Brain microvascular endothelial cell (primary cell): ENCODE measurements around the gene WNT7A.

ENCODE experiments used
- DNase-seq: peaks from one replicate; pipeline ENCODE4 v3.0.0-alpha.2; 2020
- H3K27ac ChIP-seq: fragments of 250-450 bp; sonication (Bioruptor Pico); 2 replicates; pipeline ENCODE4 v1.5.1; 2020; ENCODE audit warnings: mild to moderate bottlenecking, moderate library complexity
- H3K27me3 ChIP-seq: fragments of 250-450 bp; sonication (Bioruptor Pico); replicated peaks from 2 replicates; pipeline ENCODE4 v1.5.1; 2020; ENCODE audit warnings: mild to moderate bottlenecking
- H3K36me3 ChIP-seq: fragments of 250-450 bp; sonication (Bioruptor Pico); replicated peaks from 2 replicates; pipeline ENCODE4 v1.5.1; 2020; ENCODE audit warnings: mild to moderate bottlenecking
- H3K4me3 ChIP-seq: 2 replicates; pipeline ENCODE4 v1.5.1; 2011; ENCODE audit warnings: low read depth, mild to moderate bottlenecking, control low read depth, low read length, moderate library complexity
- CTCF ChIP-seq: IDR thresholded peaks from 2 replicates; pipeline ENCODE4 v1.5.1; 2011; ENCODE audit warnings: low read depth, mild to moderate bottlenecking, moderate library complexity, low read length, control low read depth, inconsistent platforms; ENCODE audit errors: missing control alignments
- in situ Hi-C: cut with HindIII; loops from 2 replicates; pipeline ENCODE4 v1.10.0; 2017; ENCODE audit warnings: low sequenced_read_pairs, low pct_ligation_motif_present

The WNT7A gene

GRCh38 chr3:13887495-13888300 is 7.8 kb upstream of the WNT7A start:
- in situ Hi-C loops, result no loop called here
- H3K27ac ChIP-seq, result no peak overlapping the region
- no peak for DNase-seq
- no peak overlapping the region for H3K4me3 ChIP-seq
- no peak for TF ChIP-seq CTCF
- H3K36me3 ChIP-seq, result no peaks in the 10 kb centered on the region
- H3K27me3 ChIP-seq, result no peaks in the 10 kb centered on the region

GRCh38 chr3:13886593-13887129 is 6.8 kb upstream of the WNT7A start:
- H3K27me3 ChIP-seq, result no peaks in the 10 kb centered on the region
- in situ Hi-C loops, result no loop called here
- no peak overlapping the region for H3K4me3 ChIP-seq
- no peak for TF ChIP-seq CTCF
- no peak overlapping the region for H3K27ac ChIP-seq
- DNase-seq, result no peak
- no peaks in the 10 kb centered on the region for H3K36me3 ChIP-seq

GRCh38 chr3:13885704-13886010 is 5.8 kb upstream of the WNT7A start:
- no peak for TF ChIP-seq CTCF
- DNase-seq, result no peak
- peaks cover 9% of the 10 kb centered on the region for H3K27me3 ChIP-seq
- H3K36me3 ChIP-seq, result no peaks in the 10 kb centered on the region
- in situ Hi-C loops, result no loop called here
- H3K27ac ChIP-seq, result no peak overlapping the region
- H3K4me3 ChIP-seq, result no peak overlapping the region

GRCh38 chr3:13884851-13885703 is 5.2 kb upstream of the WNT7A start:
- peaks cover 15% of the 10 kb centered on the region for H3K27me3 ChIP-seq
- no peak for DNase-seq
- in situ Hi-C loops, result no loop called here
- peak; percentile 67 for TF ChIP-seq CTCF
- no peak overlapping the region for H3K4me3 ChIP-seq
- H3K27ac ChIP-seq, result no peak overlapping the region
- H3K36me3 ChIP-seq, result no peaks in the 10 kb centered on the region

- H3K27me3 ChIP-seq, result peaks cover 27% of the 10 kb centered on the region
Observed at GRCh38 chr3:13883681-13884080, 3.8 kb upstream of the WNT7A start.

More at GRCh38 chr3:13883681-13884080, 3.8 kb upstream of the WNT7A start:
- in situ Hi-C loops, result no loop called here
- Histone ChIP-seq H3K36me3 (no peaks in the 10 kb centered on the region), H3K27ac (no peak overlapping the region), H3K4me3 (no peak overlapping the region)
- DNase-seq, result no peak
- TF ChIP-seq CTCF, result no peak
